ENCODE data around the gene DPYSL5. TPM values are rescaled to one million over a fixed set of nuclear protein-coding genes. Genes with fewer than 3 reads are reported as not detected.

DPYSL5 gene
- total RNA-seq, 6 donors from 2014 or later = not detected

- WGBS, 2 donors = 88 to 97% methylated on average over 5 to 10 of the region's 10 CpGs
- DNase-seq (no peak), ATAC-seq (ENCODE audit: low FRiP score in 2 of 2) (no peak)
- Histone ChIP-seq H3K4me1 (no peaks in the 10 kb centered on the region), H3K4me3 (no peak overlapping the region), H3K36me3 (no peaks in the 10 kb centered on the region), H3K9me3 (no peaks in the 10 kb centered on the region), H3K27ac (no peak overlapping the region), H3K27me3 (no peaks in the 10 kb centered on the region)
- no peak for TF ChIP-seq POLR2AphosphoS5 (IDR thresholded peaks at IDR 0.05)
- TF ChIP-seq CTCF (IDR thresholded peaks at IDR 0.05) = no peak
- TF ChIP-seq POLR2A (IDR thresholded peaks at IDR 0.05) = no peak
- no peak for TF ChIP-seq EP300 (IDR thresholded peaks at IDR 0.05)
Measured at GRCh38 chr2:26934335-26934724, 86.4 kb downstream of the DPYSL5 start.

GRCh38 chr2:26934985-26935384, 87.1 kb downstream of the DPYSL5 start:
- Histone ChIP-seq H3K4me1 (no peaks in the 10 kb centered on the region), H3K4me3 (no peak overlapping the region), H3K9me3 (no peaks in the 10 kb centered on the region), H3K27me3 (no peaks in the 10 kb centered on the region), H3K27ac (no peak overlapping the region), H3K36me3 (no peaks in the 10 kb centered on the region)
- no peak for DNase-seq
- 49 to 65% methylated on average over 3 of the region's 3 CpGs for WGBS, 2 donors
- ATAC-seq (ENCODE audit: low FRiP score in 2 of 2) = no peak
- TF ChIP-seq CTCF (IDR thresholded peaks at IDR 0.05) (no peak), POLR2A (IDR thresholded peaks at IDR 0.05) (no peak), EP300 (IDR thresholded peaks at IDR 0.05) (no peak), POLR2AphosphoS5 (IDR thresholded peaks at IDR 0.05) (no peak)

GRCh38 chr2:26936855-26937254, 88.9 kb downstream of the DPYSL5 start:
- WGBS, 2 donors = 72 to 88% methylated on average over 5 of the region's 5 CpGs
- H3K27ac ChIP-seq = no peak overlapping the region
- DNase-seq (no peak), ATAC-seq (ENCODE audit: low FRiP score in 2 of 2) (no peak)
- H3K4me3 ChIP-seq = no peak overlapping the region
- no peaks in the 10 kb centered on the region for H3K9me3 ChIP-seq
- TF ChIP-seq EP300 (IDR thresholded peaks at IDR 0.05) = no peak
- TF ChIP-seq POLR2A (IDR thresholded peaks at IDR 0.05) = no peak
- TF ChIP-seq CTCF (IDR thresholded peaks at IDR 0.05) = no peak
- no peak for TF ChIP-seq POLR2AphosphoS5 (IDR thresholded peaks at IDR 0.05)
- H3K36me3 ChIP-seq = no peaks in the 10 kb centered on the region
- H3K27me3 ChIP-seq = no peaks in the 10 kb centered on the region
- no peaks in the 10 kb centered on the region for H3K4me1 ChIP-seq

GRCh38 chr2:26938399-26939118, 90.6 kb downstream of the DPYSL5 start:
- no peak for ATAC-seq (ENCODE audit: low FRiP score in 2 of 2)
- H3K9me3 ChIP-seq = no peaks in the 10 kb centered on the region
- WGBS, 2 donors = 71 to 77% methylated on average over 9 to 10 of the region's 10 CpGs

More at GRCh38 chr2:26938399-26939118, 90.6 kb downstream of the DPYSL5 start:
- no peaks in the 10 kb centered on the region for H3K36me3 ChIP-seq
- TF ChIP-seq EP300 (IDR thresholded peaks at IDR 0.05) = no peak
- TF ChIP-seq POLR2AphosphoS5 (IDR thresholded peaks at IDR 0.05) = no peak
- no peak for TF ChIP-seq CTCF (IDR thresholded peaks at IDR 0.05)
- TF ChIP-seq POLR2A (IDR thresholded peaks at IDR 0.05) = no peak
- H3K4me1 ChIP-seq = no peaks in the 10 kb centered on the region
- H3K27me3 ChIP-seq = no peaks in the 10 kb centered on the region
- no peak overlapping the region for H3K4me3 ChIP-seq
- H3K27ac ChIP-seq = no peak overlapping the region
- DNase-seq = no peak
